Mucosa of descending colon (tissue), 3 donors: ENCODE results near the gene CAMK2B. TPM values are rescaled to one million over a fixed set of nuclear protein-coding genes. Genes with fewer than 3 reads are reported as not detected.

Source experiments
- ATAC-seq: fragments of 200-7000 bp; cut with Tn5 transposase; one replicate; pipeline ENCODE4 v1.9.1; 2020; ENCODE audit warnings: mild to moderate bottlenecking, moderate library complexity
- DNase-seq, 3 donors: peaks; one replicate each; pipeline ENCODE4 v3.0.0-alpha.2; 2020
- H3K36me3 ChIP-seq: fragments of 200-600 bp; one replicate; pipeline ENCODE4 v1.8.0; 2021; ENCODE audit warnings: low read depth, mild to moderate bottlenecking
- H3K4me1 ChIP-seq: fragments of 200-600 bp; one replicate; pipeline ENCODE4 v1.8.0; 2021; ENCODE audit warnings: low read depth, mild to moderate bottlenecking
- H3K4me3 ChIP-seq: fragments of 200-600 bp; one replicate; pipeline ENCODE4 v1.8.0; 2021; ENCODE audit warnings: mild to moderate bottlenecking
- H3K9me3 ChIP-seq: fragments of 200-600 bp; one replicate; pipeline ENCODE4 v1.8.0; 2021; ENCODE audit warnings: mild to moderate bottlenecking
- intact Hi-C, 2 donors: fragments of 100-400 bp; cut with DNase I in 1 of 2; cut with micrococcal nuclease in 1 of 2; formaldehyde crosslinking; loops; one replicate each; pipeline versions ENCODE4 v1.11.0 to v1.11.1; 2022; cut with DNase I, micrococcal nuclease
- total RNA-seq, 3 donors: library from RNA; stranded (reverse); fragmentation: NEBNext Ultra II Directional in 2 of 3; extraction: Animal tissue kit (Norgen Biotek cat#: 25700) in 2 of 3; gene quantifications; one replicate each; pipeline versions ENCODE4 v1.2.1 to v1.2.4, GENCODE V29; 2021 to 2023
- TF ChIP-seq, protein P1 (sequence below): fragments of 200-600 bp; IDR thresholded peaks from one replicate; pipeline ENCODE4 v1.8.0; 2022; ENCODE audit warnings: antibody characterized with exemption, mild to moderate bottlenecking
- donor health status: DM: no; HTN: no; CAD: no; lungs with moderate emphysema.
- donor health status: DM: no; HTN: no; CAD: no.
- donor health status: DM: no; HTN: yes; CAD: no.

The CAMK2B gene
- total RNA-seq, 3 donors from 2014 or later, result 0.35 to 2.2 (median 0.87) TPM

- H3K4me3 ChIP-seq, result no peak overlapping the region
- H3K36me3 ChIP-seq, result no peaks in the 10 kb centered on the region
- H3K9me3 ChIP-seq, result no peaks in the 10 kb centered on the region
Observed at GRCh38 chr7:44335184-44335583, 9.8 kb upstream of the CAMK2B start.

DNA sequence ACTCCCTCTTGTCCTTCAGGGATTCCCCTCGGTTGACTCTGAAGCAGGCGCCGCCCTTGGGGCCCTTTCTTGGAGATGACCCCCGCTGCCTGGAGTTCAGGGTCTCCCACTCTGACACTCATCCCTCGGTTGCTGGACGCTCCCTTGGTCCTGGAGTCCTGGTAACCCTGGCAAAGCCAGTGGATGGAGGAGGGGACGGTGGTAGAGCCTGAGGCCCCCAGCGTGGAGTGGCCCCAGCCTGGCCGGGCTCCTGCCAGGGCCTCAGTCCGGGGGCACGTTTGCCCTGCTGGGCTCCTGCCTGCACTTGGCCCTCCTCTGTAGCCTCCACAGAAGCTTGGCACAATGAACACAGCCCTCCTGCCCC, 9.3 kb upstream of the CAMK2B start:
- no peak for DNase-seq
- Histone ChIP-seq H3K9me3 (no peaks in the 10 kb centered on the region), H3K4me3 (no peak overlapping the region), H3K4me1 (no peaks in the 10 kb centered on the region), H3K36me3 (no peaks in the 10 kb centered on the region)
- intact Hi-C loops, result no loop called here
- TF ChIP-seq, protein P1, sequence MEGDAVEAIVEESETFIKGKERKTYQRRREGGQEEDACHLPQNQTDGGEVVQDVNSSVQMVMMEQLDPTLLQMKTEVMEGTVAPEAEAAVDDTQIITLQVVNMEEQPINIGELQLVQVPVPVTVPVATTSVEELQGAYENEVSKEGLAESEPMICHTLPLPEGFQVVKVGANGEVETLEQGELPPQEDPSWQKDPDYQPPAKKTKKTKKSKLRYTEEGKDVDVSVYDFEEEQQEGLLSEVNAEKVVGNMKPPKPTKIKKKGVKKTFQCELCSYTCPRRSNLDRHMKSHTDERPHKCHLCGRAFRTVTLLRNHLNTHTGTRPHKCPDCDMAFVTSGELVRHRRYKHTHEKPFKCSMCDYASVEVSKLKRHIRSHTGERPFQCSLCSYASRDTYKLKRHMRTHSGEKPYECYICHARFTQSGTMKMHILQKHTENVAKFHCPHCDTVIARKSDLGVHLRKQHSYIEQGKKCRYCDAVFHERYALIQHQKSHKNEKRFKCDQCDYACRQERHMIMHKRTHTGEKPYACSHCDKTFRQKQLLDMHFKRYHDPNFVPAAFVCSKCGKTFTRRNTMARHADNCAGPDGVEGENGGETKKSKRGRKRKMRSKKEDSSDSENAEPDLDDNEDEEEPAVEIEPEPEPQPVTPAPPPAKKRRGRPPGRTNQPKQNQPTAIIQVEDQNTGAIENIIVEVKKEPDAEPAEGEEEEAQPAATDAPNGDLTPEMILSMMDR, result no peak
- ATAC-seq, result no peak

More at GRCh38 chr7:44335184-44335583, 9.8 kb upstream of the CAMK2B start:
- intact Hi-C loops, result no loop called here
- TF ChIP-seq, protein P1, result no peak
- DNase-seq, result no peak
- H3K4me1 ChIP-seq, result no peaks in the 10 kb centered on the region
- no peak for ATAC-seq

DNA sequence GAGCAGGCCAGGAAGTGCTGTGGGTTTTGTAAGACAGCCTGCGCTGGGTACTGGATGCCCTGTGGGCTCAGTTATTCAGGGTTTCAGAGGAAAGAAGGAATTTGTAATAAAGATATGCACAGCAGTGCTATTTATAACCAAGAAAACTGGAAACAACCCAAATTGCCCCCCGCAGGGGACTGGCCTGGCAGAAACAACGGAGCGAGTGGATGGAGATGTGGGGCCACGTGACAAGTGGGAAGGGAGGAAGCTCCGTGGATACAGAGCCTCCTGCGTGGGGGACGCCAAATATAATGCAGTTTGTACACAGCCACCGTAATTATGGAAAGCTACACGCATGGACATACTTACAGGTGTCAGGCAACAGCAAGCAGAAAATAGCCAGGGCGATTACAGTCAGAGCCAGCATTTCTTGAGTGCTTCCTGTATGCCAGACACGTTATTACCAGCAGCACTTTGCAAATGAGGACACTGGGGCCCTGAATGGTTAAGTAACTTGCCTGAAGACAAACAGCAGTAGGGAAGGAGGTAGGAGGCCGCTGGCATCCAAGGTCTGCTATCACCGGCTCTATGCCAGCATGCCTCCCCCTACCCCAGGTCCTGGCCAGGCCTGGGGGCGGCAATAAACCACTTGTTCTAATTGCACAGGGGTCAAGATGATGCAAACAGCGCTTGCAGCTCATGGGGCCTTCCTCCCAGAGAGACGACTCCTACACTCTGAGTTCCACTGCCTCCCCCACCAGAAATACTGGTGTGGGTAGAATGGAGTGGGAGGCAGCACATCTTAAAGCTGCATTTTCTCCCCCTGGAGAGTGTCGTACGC, 8.7 kb upstream of the CAMK2B start:
- no peak for DNase-seq
- no peak for ATAC-seq
- Histone ChIP-seq H3K36me3 (no peaks in the 10 kb centered on the region), H3K9me3 (no peaks in the 10 kb centered on the region), H3K4me3 (no peak overlapping the region), H3K4me1 (no peaks in the 10 kb centered on the region)
- intact Hi-C loops, result no loop called here
- TF ChIP-seq, protein P1, result no peak

GRCh38 chr7:44331682-44332081, 6.3 kb upstream of the CAMK2B start:
- H3K4me3 ChIP-seq, result no peak overlapping the region
- no peaks in the 10 kb centered on the region for H3K4me1 ChIP-seq
- TF ChIP-seq, protein P1, result no peak
- H3K9me3 ChIP-seq, result no peaks in the 10 kb centered on the region
- DNase-seq, result no peak
- H3K36me3 ChIP-seq, result no peaks in the 10 kb centered on the region
- no peak for ATAC-seq
- intact Hi-C loops, result no loop called here

GRCh38 chr7:44330331-44330730, 4.9 kb upstream of the CAMK2B start:
- Histone ChIP-seq H3K36me3 (no peaks in the 10 kb centered on the region), H3K4me3 (no peak overlapping the region), H3K9me3 (no peaks in the 10 kb centered on the region), H3K4me1 (no peaks in the 10 kb centered on the region)
- intact Hi-C loops, result no loop called here
- ATAC-seq (no peak), DNase-seq (no peak)
- TF ChIP-seq, protein P1, result no peak
